Mammary epithelial cell (primary cell): Measurements from ENCODE around the gene BLVRA.

ENCODE experiments used
- EZH2 ChIP-seq: IDR thresholded peaks from 2 replicates; pipeline ENCODE4 v1.6.1; 2012; ENCODE audit warnings: low read length, inconsistent platforms, borderline replicate concordance
- TF ChIP-seq, protein P1 (sequence below), 2 donors: IDR thresholded peaks in 1 of 2; conservative IDR thresholded peaks in 1 of 2; 2 replicates each; pipeline ENCODE4 v1.5.1; 2011 to 2012; ENCODE audit warnings: inconsistent platforms in 2 of 2, low read length in 2 of 2, mild to moderate bottlenecking in 2 of 2, control low read depth in 1 of 2, low read depth in 1 of 2; ENCODE audit not compliant: insufficient read depth in 1 of 2; ENCODE audit errors: extremely low read depth in 1 of 2

DNA sequence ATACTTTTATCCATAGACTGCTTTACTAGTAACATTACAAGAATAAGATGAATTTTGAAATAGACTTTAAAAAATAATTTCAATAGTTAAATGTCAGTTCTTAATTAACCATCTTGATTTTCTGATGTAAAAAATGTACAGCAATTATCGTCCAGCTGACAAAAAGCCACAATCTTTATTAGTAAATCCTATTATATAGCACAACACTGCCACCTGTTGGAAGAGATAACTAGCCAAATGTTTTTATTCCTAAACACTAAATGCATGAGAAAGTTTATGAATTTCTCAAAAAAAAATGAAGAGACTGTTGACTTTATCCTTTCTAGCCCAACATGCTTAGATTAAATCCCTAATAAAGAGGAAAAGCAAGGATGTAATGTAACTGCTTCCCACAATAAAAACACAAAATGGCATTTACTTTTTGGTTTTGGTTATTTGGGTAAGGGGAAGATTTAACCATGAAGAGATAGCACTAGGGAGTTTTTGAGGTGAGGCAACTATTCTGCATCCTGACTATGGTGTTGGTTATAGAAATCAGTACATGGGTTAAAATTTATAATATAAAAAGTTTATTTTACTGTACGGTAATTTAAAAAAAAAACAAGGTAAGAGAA, 37.2 kb upstream of the BLVRA start:
- TF ChIP-seq, protein P1, sequence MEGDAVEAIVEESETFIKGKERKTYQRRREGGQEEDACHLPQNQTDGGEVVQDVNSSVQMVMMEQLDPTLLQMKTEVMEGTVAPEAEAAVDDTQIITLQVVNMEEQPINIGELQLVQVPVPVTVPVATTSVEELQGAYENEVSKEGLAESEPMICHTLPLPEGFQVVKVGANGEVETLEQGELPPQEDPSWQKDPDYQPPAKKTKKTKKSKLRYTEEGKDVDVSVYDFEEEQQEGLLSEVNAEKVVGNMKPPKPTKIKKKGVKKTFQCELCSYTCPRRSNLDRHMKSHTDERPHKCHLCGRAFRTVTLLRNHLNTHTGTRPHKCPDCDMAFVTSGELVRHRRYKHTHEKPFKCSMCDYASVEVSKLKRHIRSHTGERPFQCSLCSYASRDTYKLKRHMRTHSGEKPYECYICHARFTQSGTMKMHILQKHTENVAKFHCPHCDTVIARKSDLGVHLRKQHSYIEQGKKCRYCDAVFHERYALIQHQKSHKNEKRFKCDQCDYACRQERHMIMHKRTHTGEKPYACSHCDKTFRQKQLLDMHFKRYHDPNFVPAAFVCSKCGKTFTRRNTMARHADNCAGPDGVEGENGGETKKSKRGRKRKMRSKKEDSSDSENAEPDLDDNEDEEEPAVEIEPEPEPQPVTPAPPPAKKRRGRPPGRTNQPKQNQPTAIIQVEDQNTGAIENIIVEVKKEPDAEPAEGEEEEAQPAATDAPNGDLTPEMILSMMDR (conservative IDR thresholded peaks at IDR 0.05 in 1 of 2, IDR thresholded peaks at IDR 0.05 in 1 of 2; ENCODE audit: extremely low read depth in 1 of 2, insufficient read depth in 1 of 2, low read depth in 1 of 2, low read length in 2 of 2), result peak; percentile 50 to 55
- TF ChIP-seq EZH2, result no peak
